SHP77 treated with DMSO at 0.1 percent for 48 hours (cell line): ENCODE data around the gene HPSE2.

Experiments
- DNase-seq: peaks from one replicate; lab custom pipeline; 2025; lab: John Stamatoyannopoulos, UW

Gene HPSE2

GRCh38 chr10:98675902-98676301, 559.8 kb downstream of the HPSE2 start:
- DNase-seq = no peak

GRCh38 chr10:98673171-98673782, 562.4 kb downstream of the HPSE2 start:
- no peak for DNase-seq

- no peak for DNase-seq
Observed at GRCh38 chr10:98667081-98667480, 568.6 kb downstream of the HPSE2 start.

- no peak for DNase-seq
Observed at GRCh38 chr10:98666276-98666675, 569.4 kb downstream of the HPSE2 start.

GRCh38 chr10:98664329-98665042, 571.2 kb downstream of the HPSE2 start:
- DNase-seq = no peak

- no peak for DNase-seq
Observed at GRCh38 chr10:98659951-98660350, 575.7 kb downstream of the HPSE2 start.

- DNase-seq = no peak
Observed at GRCh38 chr10:98655492-98655891, 580.2 kb downstream of the HPSE2 start.

- DNase-seq = no peak
Observed at GRCh38 chr10:98649170-98649569, 586.5 kb downstream of the HPSE2 start.

GRCh38 chr10:98646998-98647917, 588.4 kb downstream of the HPSE2 start:
- no peak for DNase-seq

- no peak for DNase-seq
Observed at GRCh38 chr10:98644466-98644865, 591.2 kb downstream of the HPSE2 start.

- DNase-seq = no peak
Observed at GRCh38 chr10:98642281-98642680, 593.4 kb downstream of the HPSE2 start.

GRCh38 chr10:98638920-98639319, 596.7 kb downstream of the HPSE2 start:
- no peak for DNase-seq

GRCh38 chr10:98636921-98637329, 598.7 kb downstream of the HPSE2 start:
- no peak for DNase-seq

GRCh38 chr10:98632456-98633150, 603.0 kb downstream of the HPSE2 start:
- no peak for DNase-seq

- DNase-seq = no peak
Observed at GRCh38 chr10:98628206-98628605, 607.4 kb downstream of the HPSE2 start.

- no peak for DNase-seq
Observed at GRCh38 chr10:98627711-98628110, 607.9 kb downstream of the HPSE2 start.

- no peak for DNase-seq
Observed at GRCh38 chr10:98624963-98625362, 610.7 kb downstream of the HPSE2 start.

- no peak for DNase-seq
Observed at GRCh38 chr10:98623176-98623575, 612.5 kb downstream of the HPSE2 start.

GRCh38 chr10:98621630-98622029, 614.0 kb downstream of the HPSE2 start:
- no peak for DNase-seq

- DNase-seq = no peak
Observed at GRCh38 chr10:98620503-98620902, 615.1 kb downstream of the HPSE2 start.

GRCh38 chr10:98619446-98619845, 616.2 kb downstream of the HPSE2 start:
- no peak for DNase-seq

- DNase-seq = no peak
Observed at GRCh38 chr10:98617906-98618520, 617.6 kb downstream of the HPSE2 start.
